Breast epithelium (tissue), 4 donors: ENCODE results near the gene CHCHD6. TPM values are rescaled to one million over a fixed set of nuclear protein-coding genes. Genes with fewer than 3 reads are reported as not detected.

Source experiments
- DNase-seq, 2 donors: peaks; one replicate each; pipeline ENCODE4 v3.0.0-alpha.2; 2019; ENCODE audit warnings: low spot score in 2 of 2
- H3K27ac ChIP-seq, 2 donors: fragments of 200-600 bp; sonication (generic) in 1 of 2; one replicate each; pipeline ENCODE4 v1.5.1; 2016 to 2019; ENCODE audit warnings: mild to moderate bottlenecking in 1 of 2
- H3K27me3 ChIP-seq, 2 donors: fragments of 200-600 bp; sonication (generic) in 1 of 2; one replicate each; pipeline versions ENCODE4 v1.5.1 to v1.6.0; 2017 to 2019; ENCODE audit warnings: control low read depth in 1 of 2, mild to moderate bottlenecking in 1 of 2
- H3K36me3 ChIP-seq: fragments of 200-600 bp; one replicate; pipeline ENCODE4 v1.5.1; 2019
- H3K4me1 ChIP-seq, 2 donors: fragments of 200-600 bp; sonication (generic); one replicate each; pipeline ENCODE4 v1.5.1; 2016 to 2019; ENCODE audit warnings: control low read depth in 1 of 2
- H3K4me3 ChIP-seq, 3 donors: fragments of 200-600 bp; sonication (generic); 1 replicate in 2 of 3; 2 replicates in 1 of 3; pipeline ENCODE4 v1.5.1; 2016 to 2019; ENCODE audit warnings: mild to moderate bottlenecking in 3 of 3, moderate library complexity in 2 of 3
- H3K9me3 ChIP-seq, 2 donors: fragments of 200-600 bp; sonication (generic) in 1 of 2; one replicate each; pipeline ENCODE4 v1.5.1; 2016 to 2019; ENCODE audit warnings: control low read depth in 1 of 2
- CTCF ChIP-seq, 3 donors: fragments of 450-650 bp; IDR thresholded peaks; one replicate each; pipeline ENCODE4 v1.5.1; 2016 to 2017; ENCODE audit warnings: antibody characterized with exemption in 3 of 3, mild to moderate bottlenecking in 3 of 3, moderate library complexity in 3 of 3
- POLR2A ChIP-seq: fragments of 450-650 bp; IDR thresholded peaks from one replicate; pipeline ENCODE4 v1.6.1; 2016; ENCODE audit warnings: antibody characterized with exemption, mild to moderate bottlenecking, moderate library complexity
- POLR2AphosphoS5 ChIP-seq, 3 donors: sonication (generic); formaldehyde crosslinking; IDR thresholded peaks; one replicate each; pipeline ENCODE4 v1.6.1; 2017; ENCODE audit warnings: antibody characterized with exemption in 3 of 3
- intact Hi-C: fragments of 100-400 bp; cut with DNase I; formaldehyde crosslinking; loops from one replicate; pipeline ENCODE4 v1.15.1; 2023; ENCODE audit warnings: low total_unique reads
- total RNA-seq, 3 donors: library from RNA; depleted of rRNA; stranded (reverse); fragments of >200 nt; gene quantifications; one replicate each; pipeline ENCODE4 v1.1.0, GENCODE V29; 2016

CHCHD6 gene
- total RNA-seq, 3 donors from 2014 or later: 12.2 to 21.2 (median 19.3) TPM

- H3K9me3 ChIP-seq: no peaks in the 10 kb centered on the region
- H3K27ac ChIP-seq: no peak overlapping the region
- no peaks in the 10 kb centered on the region for H3K4me1 ChIP-seq
- no peak for DNase-seq
- intact Hi-C loops: no loop called here
- no peaks in the 10 kb centered on the region for H3K36me3 ChIP-seq
- TF ChIP-seq CTCF (IDR thresholded peaks at IDR 0.05) (no peak), POLR2A (no peak), POLR2AphosphoS5 (IDR thresholded peaks at IDR 0.05) (no peak)
- H3K4me3 ChIP-seq: no peak overlapping the region
- no peaks in the 10 kb centered on the region for H3K27me3 ChIP-seq
Measured at GRCh38 chr3:126896067-126896441, 192.0 kb downstream of the CHCHD6 start.

- no peak overlapping the region for H3K4me3 ChIP-seq
- DNase-seq: no peak
- intact Hi-C loops: no loop called here
Measured at GRCh38 chr3:126896968-126897367, 192.9 kb downstream of the CHCHD6 start.

GRCh38 chr3:126897943-126898342 is 193.9 kb downstream of the CHCHD6 start:
- no peak overlapping the region for H3K4me3 ChIP-seq
- TF ChIP-seq POLR2A (no peak), CTCF (IDR thresholded peaks at IDR 0.05) (no peak), POLR2AphosphoS5 (IDR thresholded peaks at IDR 0.05) (no peak)
- no peak for DNase-seq
- intact Hi-C loops: no loop called here
- no peaks in the 10 kb centered on the region for H3K36me3 ChIP-seq
- H3K9me3 ChIP-seq: no peaks in the 10 kb centered on the region
- H3K4me1 ChIP-seq: no peaks in the 10 kb centered on the region
- H3K27me3 ChIP-seq: no peaks in the 10 kb centered on the region
- H3K27ac ChIP-seq: no peak overlapping the region

More at GRCh38 chr3:126896968-126897367, 192.9 kb downstream of the CHCHD6 start:
- no peaks in the 10 kb centered on the region for H3K36me3 ChIP-seq
- H3K4me1 ChIP-seq: no peaks in the 10 kb centered on the region
- H3K27me3 ChIP-seq: no peaks in the 10 kb centered on the region
- no peaks in the 10 kb centered on the region for H3K9me3 ChIP-seq
- H3K27ac ChIP-seq: no peak overlapping the region
- TF ChIP-seq POLR2AphosphoS5 (IDR thresholded peaks at IDR 0.05) (no peak), CTCF (IDR thresholded peaks at IDR 0.05) (no peak), POLR2A (no peak)

GRCh38 chr3:126900859-126901540 is 197.0 kb downstream of the CHCHD6 start:
- no peak overlapping the region for H3K27ac ChIP-seq
- no peaks in the 10 kb centered on the region for H3K9me3 ChIP-seq
- TF ChIP-seq POLR2AphosphoS5 (IDR thresholded peaks at IDR 0.05): no peak
- no peak for TF ChIP-seq POLR2A
- no peak for TF ChIP-seq CTCF (IDR thresholded peaks at IDR 0.05)
- no peaks in the 10 kb centered on the region for H3K4me1 ChIP-seq
- H3K27me3 ChIP-seq: no peaks in the 10 kb centered on the region
- no peaks in the 10 kb centered on the region for H3K36me3 ChIP-seq
- DNase-seq: no peak
- intact Hi-C loops: no loop called here
- H3K4me3 ChIP-seq: no peak overlapping the region

- H3K27me3 ChIP-seq: no peaks in the 10 kb centered on the region
- H3K4me1 ChIP-seq: no peaks in the 10 kb centered on the region
- no peak for TF ChIP-seq POLR2A
- no peak for TF ChIP-seq CTCF (IDR thresholded peaks at IDR 0.05)
- TF ChIP-seq POLR2AphosphoS5 (IDR thresholded peaks at IDR 0.05): no peak
- intact Hi-C loops: no loop called here
- H3K27ac ChIP-seq: no peak overlapping the region
- no peak for DNase-seq
- no peaks in the 10 kb centered on the region for H3K36me3 ChIP-seq
- H3K9me3 ChIP-seq: no peaks in the 10 kb centered on the region
- no peak overlapping the region for H3K4me3 ChIP-seq
Measured at GRCh38 chr3:126901631-126902030, 197.6 kb downstream of the CHCHD6 start.
